ENCODE results near the gene PUM2.
"Not testable (repeated sequence)": the region's sequence is repeated elsewhere in the genome, so short reads cannot be mapped to it uniquely, and the experiment has no call there.

Gene PUM2

GRCh38 chr2:20241973-20242726 is 108.5 kb downstream of the PUM2 start:
- H3K27me3 Mint-ChIP-seq, result peaks cover under 1% of the 10 kb centered on the region
- H3K9me3 Mint-ChIP-seq, result no peaks in the 10 kb centered on the region
- peak overlapping the region in 1 of 2 donors; percentile 84 for H3K27ac Mint-ChIP-seq
- peaks cover 18% of the 10 kb centered on the region for H3K4me1 Mint-ChIP-seq
- peak overlapping the region; percentile 50 to 51 for H3K4me3 Mint-ChIP-seq
- ATAC-seq, result peak; percentile 71
- peak; percentile 36 to 55 for DNase-seq

- H3K4me3 Mint-ChIP-seq, H3K9me3 Mint-ChIP-seq, DNase-seq, H3K27ac Mint-ChIP-seq, ATAC-seq: not testable (repeated sequence)
- H3K27me3 Mint-ChIP-seq, result peaks cover 18% of the 10 kb centered on the region
- H3K4me1 Mint-ChIP-seq, result peaks cover 18% of the 10 kb centered on the region
These were observed 110.4 kb downstream of the PUM2 start for GRCh38 chr2:20240291-20240690.

GRCh38 chr2:20236496-20236895 is 114.1 kb downstream of the PUM2 start:
- Mint-ChIP-seq H3K4me3 (no peak overlapping the region), H3K4me1 (peaks cover 4% of the 10 kb centered on the region), H3K27me3 (peaks cover 20% of the 10 kb centered on the region), H3K27ac (peak overlapping the region in 1 of 2 donors; percentile 6), H3K9me3 (no peaks in the 10 kb centered on the region)
- DNase-seq (no peak), ATAC-seq (no peak)

GRCh38 chr2:20235655-20236305 is 114.9 kb downstream of the PUM2 start:
- ATAC-seq, result no peak
- Mint-ChIP-seq H3K27me3 (peaks cover 28% of the 10 kb centered on the region), H3K4me3 (no peak overlapping the region), H3K4me1 (no peaks in the 10 kb centered on the region), H3K9me3 (no peaks in the 10 kb centered on the region), H3K27ac (no peak overlapping the region)
- DNase-seq, result no peak

- not testable (repeated sequence) for DNase-seq, H3K27ac Mint-ChIP-seq, H3K4me1 Mint-ChIP-seq, H3K9me3 Mint-ChIP-seq, H3K4me3 Mint-ChIP-seq, ATAC-seq
- peaks cover 36% of the 10 kb centered on the region for H3K27me3 Mint-ChIP-seq
These were observed 116.0 kb downstream of the PUM2 start for GRCh38 chr2:20234597-20234996.

GRCh38 chr2:20232837-20233207 is 117.8 kb downstream of the PUM2 start:
- ATAC-seq, result no peak
- Mint-ChIP-seq H3K27ac (no peak overlapping the region), H3K4me1 (no peaks in the 10 kb centered on the region), H3K27me3 (peaks cover 54% of the 10 kb centered on the region), H3K4me3 (no peak overlapping the region), H3K9me3 (no peaks in the 10 kb centered on the region)
- no peak for DNase-seq

- Mint-ChIP-seq H3K27me3 (peaks cover 56% of the 10 kb centered on the region), H3K4me1 (no peaks in the 10 kb centered on the region), H3K9me3 (no peaks in the 10 kb centered on the region), H3K27ac (no peak overlapping the region), H3K4me3 (no peak overlapping the region)
- no peak for ATAC-seq
- peak in 1 of 2 donors; percentile 4 for DNase-seq
These were observed 119.0 kb downstream of the PUM2 start for GRCh38 chr2:20231598-20232026.

GRCh38 chr2:20231159-20231558 is 119.5 kb downstream of the PUM2 start:
- no peak overlapping the region for H3K4me3 Mint-ChIP-seq
- ATAC-seq (no peak), DNase-seq (no peak)
- peaks cover 55% of the 10 kb centered on the region for H3K27me3 Mint-ChIP-seq
- H3K27ac Mint-ChIP-seq, result no peak overlapping the region
- no peaks in the 10 kb centered on the region for H3K9me3 Mint-ChIP-seq
- no peaks in the 10 kb centered on the region for H3K4me1 Mint-ChIP-seq

GRCh38 chr2:20230114-20230425 is 120.6 kb downstream of the PUM2 start:
- no peaks in the 10 kb centered on the region for H3K9me3 Mint-ChIP-seq
- ATAC-seq, result no peak
- peaks cover 7% of the 10 kb centered on the region for H3K4me1 Mint-ChIP-seq
- no peak overlapping the region for H3K4me3 Mint-ChIP-seq
- DNase-seq, result no peak
- peaks cover 58% of the 10 kb centered on the region for H3K27me3 Mint-ChIP-seq
- H3K27ac Mint-ChIP-seq, result no peak overlapping the region

GRCh38 chr2:20229322-20230113 is 121.1 kb downstream of the PUM2 start:
- H3K4me3 Mint-ChIP-seq, result no peak overlapping the region
- H3K4me1 Mint-ChIP-seq, result peaks cover 7% of the 10 kb centered on the region
- no peak for ATAC-seq
- DNase-seq, result no peak
- H3K27ac Mint-ChIP-seq, result no peak overlapping the region
- peaks cover 58% of the 10 kb centered on the region for H3K27me3 Mint-ChIP-seq
- H3K9me3 Mint-ChIP-seq, result no peaks in the 10 kb centered on the region

GRCh38 chr2:20227894-20228505 is 122.6 kb downstream of the PUM2 start:
- peaks cover 7% of the 10 kb centered on the region for H3K4me1 Mint-ChIP-seq
- DNase-seq, result no peak
- no peak for ATAC-seq
- H3K4me3 Mint-ChIP-seq, result no peak overlapping the region
- H3K27me3 Mint-ChIP-seq, result peaks cover 61% of the 10 kb centered on the region
- H3K27ac Mint-ChIP-seq, result no peak overlapping the region
- no peaks in the 10 kb centered on the region for H3K9me3 Mint-ChIP-seq

GRCh38 chr2:20226152-20226545 is 124.5 kb downstream of the PUM2 start:
- Mint-ChIP-seq H3K27me3 (peaks cover 74% of the 10 kb centered on the region), H3K27ac (no peak overlapping the region), H3K4me1 (peaks cover 7% of the 10 kb centered on the region), H3K4me3 (peak overlapping the region in 1 of 2 donors; percentile 21), H3K9me3 (no peaks in the 10 kb centered on the region)
- ATAC-seq, result no peak
- DNase-seq, result no peak

GRCh38 chr2:20225294-20226151 is 125.1 kb downstream of the PUM2 start:
- H3K4me1 Mint-ChIP-seq, result peaks cover 7% of the 10 kb centered on the region
- no peaks in the 10 kb centered on the region for H3K9me3 Mint-ChIP-seq
- peaks cover 74% of the 10 kb centered on the region for H3K27me3 Mint-ChIP-seq
- H3K27ac Mint-ChIP-seq, result no peak overlapping the region
- peak; percentile 76 for ATAC-seq
- peak overlapping the region; percentile 66 to 68 for H3K4me3 Mint-ChIP-seq
- peak; percentile 48 to 57 for DNase-seq

- no peaks in the 10 kb centered on the region for H3K9me3 Mint-ChIP-seq
These were observed 125.8 kb downstream of the PUM2 start, which contains the start of gene SDC1 for GRCh38 chr2:20224716-20225293. SDC1 (minus strand) TSS chr2:20225130; CDS start chr2:20224867, 263 bp downstream.

More at GRCh38 chr2:20224716-20225293, 125.8 kb downstream of the PUM2 start, which contains the start of gene SDC1:
- DNase-seq (peak in 1 of 2 donors; percentile 26), ATAC-seq (peak; percentile 48)
- Mint-ChIP-seq H3K27me3 (peaks cover 77% of the 10 kb centered on the region), H3K4me1 (peaks cover 7% of the 10 kb centered on the region), H3K4me3 (peak within 1 kb of the TSS; percentile 66 to 71), H3K27ac (no peak within 1 kb of the TSS)

Measured in stimulated activated naive CD8-positive, alpha-beta T cell treated with anti-CD3 and anti-CD28 coated beads, Interleukin-15, amount 100 ng/mL, for 72 hours (primary cell).